H7 (cell line): Measurements from ENCODE around the gene CCL28. TPM values are rescaled to one million over a fixed set of nuclear protein-coding genes. Genes with fewer than 3 reads are reported as not detected.

Experiments used
- DNase-seq: peaks from one replicate; pipeline ENCODE4 v3.0.0; 2012
- H3K27me3 ChIP-seq: 2 replicates; pipeline ENCODE4 v1.6.0; 2011; ENCODE audit warnings: mild to moderate bottlenecking, low read length; ENCODE audit not compliant: control insufficient read depth, insufficient read depth
- H3K36me3 ChIP-seq: replicated peaks from 2 replicates; pipeline ENCODE4 v1.5.1; 2011; ENCODE audit warnings: low read length; ENCODE audit not compliant: control insufficient read depth, insufficient read depth
- H3K4me3 ChIP-seq: 2 replicates; pipeline ENCODE4 v1.5.1; 2011; ENCODE audit warnings: low read depth, mild to moderate bottlenecking, control low read depth, low read length, moderate library complexity; ENCODE audit not compliant: insufficient read depth
- total RNA-seq: library from RNA; depleted of rRNA; stranded (reverse); fragments of >200 nt; shearing (Covaris generic); gene quantifications from 2 replicates; pipeline ENCODE4 v1.2.3, GENCODE V29; 2014; rRNA removed

The CCL28 gene
- total RNA-seq, 1 experiment from 2014 or later, result not detected

DNA sequence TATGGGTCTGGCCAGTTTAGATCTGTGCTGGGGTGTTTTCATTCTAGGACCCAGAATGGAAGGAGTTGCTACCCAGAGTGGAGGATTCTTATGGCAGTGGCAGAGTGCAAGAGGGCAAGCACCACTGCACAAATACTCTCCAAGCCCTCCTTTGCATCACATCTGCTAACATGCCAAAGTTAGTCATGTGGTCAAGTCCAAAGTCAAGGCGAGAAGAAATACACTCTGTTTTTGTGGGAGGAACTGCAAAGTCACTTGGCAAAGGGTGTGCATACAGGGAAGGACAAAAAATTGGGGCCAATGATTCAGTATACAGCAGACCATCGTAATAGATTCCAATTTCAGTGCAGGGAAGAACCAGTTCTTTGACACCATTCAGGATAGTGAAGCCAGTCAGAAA lies 55.1 kb downstream of the CCL28 start:
- Histone ChIP-seq H3K36me3 (no peaks in the 10 kb centered on the region), H3K27me3 (no peaks in the 10 kb centered on the region), H3K4me3 (no peak overlapping the region)
- DNase-seq, result no peak

DNA sequence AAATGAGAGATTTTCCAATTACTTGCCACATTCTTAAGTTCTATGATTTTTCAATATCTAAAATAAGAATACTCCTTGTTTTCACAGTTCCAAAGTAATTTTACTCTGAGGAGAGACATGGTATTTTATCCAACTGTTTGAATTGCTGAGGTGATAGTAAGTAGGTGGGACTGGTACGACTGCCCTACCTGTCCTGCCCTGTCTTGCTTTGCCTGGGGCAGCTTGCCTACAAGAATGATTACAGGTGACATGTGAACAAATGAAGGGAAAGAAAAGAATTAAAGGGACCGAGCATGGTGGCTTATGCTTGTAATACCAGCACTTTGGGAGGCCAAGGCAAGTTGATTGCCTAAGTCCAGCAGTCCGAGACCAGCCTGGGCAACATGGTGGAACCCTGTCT lies 57.4 kb downstream of the CCL28 start:
- no peak overlapping the region for H3K4me3 ChIP-seq
- no peak for DNase-seq

DNA sequence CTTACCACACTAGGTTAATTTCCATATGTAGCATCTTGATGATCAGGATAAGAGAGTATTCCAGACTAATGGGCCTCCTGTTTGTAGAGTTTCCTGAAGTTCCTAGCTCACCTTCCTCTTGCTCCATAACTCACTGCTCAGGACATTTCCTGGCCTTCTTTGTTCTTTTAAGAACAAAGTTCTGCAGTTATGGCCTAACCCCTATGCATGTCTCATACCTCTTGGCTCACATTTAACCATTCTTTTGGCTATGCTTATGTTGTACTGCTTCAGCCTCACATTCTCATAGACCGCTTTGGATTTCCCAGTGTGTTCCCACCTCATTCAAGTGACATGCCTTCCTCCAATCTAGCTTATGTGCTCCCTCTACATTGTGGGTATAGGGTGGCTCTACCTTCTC lies 58.5 kb downstream of the CCL28 start:
- H3K36me3 ChIP-seq, result no peaks in the 10 kb centered on the region
- no peak for DNase-seq
- no peak overlapping the region for H3K4me3 ChIP-seq
- H3K27me3 ChIP-seq, result no peaks in the 10 kb centered on the region

More for the DNA sequence above, 57.4 kb downstream of the CCL28 start:
- H3K36me3 ChIP-seq, result no peaks in the 10 kb centered on the region
- no peaks in the 10 kb centered on the region for H3K27me3 ChIP-seq

DNA sequence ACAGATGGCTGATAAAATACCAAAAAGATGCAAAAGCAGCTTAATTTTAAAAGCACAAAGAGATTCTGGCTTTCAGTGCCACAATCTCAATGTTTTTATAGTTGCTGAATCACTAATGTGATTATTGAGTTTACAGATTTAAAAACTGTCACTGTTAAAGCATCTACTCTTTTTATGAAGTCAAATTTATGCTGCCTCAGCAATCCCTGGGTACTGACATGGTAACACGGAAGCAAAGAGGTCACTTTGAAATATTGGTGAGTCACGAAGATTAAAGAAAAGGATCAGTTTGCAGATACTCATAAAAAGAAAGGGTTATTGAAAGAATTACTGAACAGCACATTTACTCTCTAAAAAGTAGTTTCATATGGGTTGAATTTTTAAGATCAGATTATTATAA lies 59.3 kb downstream of the CCL28 start:
- Histone ChIP-seq H3K36me3 (no peaks in the 10 kb centered on the region), H3K4me3 (no peak overlapping the region), H3K27me3 (no peaks in the 10 kb centered on the region)
- DNase-seq, result no peak

DNA sequence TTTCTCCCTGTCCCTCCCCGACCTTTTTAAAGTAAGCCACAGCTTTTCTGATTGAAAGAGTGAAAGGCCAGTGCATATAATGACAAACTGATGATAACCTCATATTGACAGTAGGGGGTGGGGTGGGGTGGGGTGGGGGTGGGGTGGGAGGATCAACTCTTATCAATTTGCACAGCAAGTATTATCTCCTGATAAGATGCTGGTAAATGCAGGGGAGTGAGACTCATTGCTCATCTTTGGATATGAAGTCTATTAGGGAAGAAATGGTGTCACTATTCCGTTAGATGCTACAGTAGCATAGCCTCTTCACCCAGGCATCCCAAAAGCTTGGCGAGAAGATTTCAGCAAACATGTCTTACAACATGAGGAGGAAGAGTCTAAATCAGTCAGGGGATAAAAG lies 60.1 kb downstream of the CCL28 start:
- H3K36me3 ChIP-seq, result no peaks in the 10 kb centered on the region
- no peak overlapping the region for H3K4me3 ChIP-seq
- H3K27me3 ChIP-seq, result no peaks in the 10 kb centered on the region
- no peak for DNase-seq

DNA sequence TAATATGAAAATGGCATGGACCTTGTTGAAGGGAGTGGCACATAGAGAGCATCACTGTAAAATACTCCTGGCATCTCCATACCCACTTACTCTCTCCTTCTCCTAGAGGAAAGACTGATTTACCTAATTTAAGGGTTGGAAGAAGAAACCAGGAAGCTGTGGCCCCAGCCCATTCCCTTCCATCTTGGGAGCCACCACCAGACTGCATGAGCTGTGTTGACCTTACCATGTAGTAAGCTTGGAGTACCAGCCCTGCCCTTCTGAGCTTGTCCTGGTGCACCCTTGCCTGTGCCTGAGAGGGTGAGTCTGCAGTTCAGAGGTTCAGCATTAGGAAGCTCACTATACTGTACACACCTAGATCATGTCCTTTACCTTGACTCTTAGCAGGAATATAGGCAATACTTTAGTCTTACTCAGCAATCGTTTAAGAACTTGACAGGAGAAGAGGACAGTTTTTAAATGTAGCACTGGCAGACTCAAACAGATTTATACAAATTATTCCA lies 63.3 kb downstream of the CCL28 start:
- no peak overlapping the region for H3K4me3 ChIP-seq
- no peaks in the 10 kb centered on the region for H3K27me3 ChIP-seq
- no peaks in the 10 kb centered on the region for H3K36me3 ChIP-seq
- DNase-seq, result no peak

DNA sequence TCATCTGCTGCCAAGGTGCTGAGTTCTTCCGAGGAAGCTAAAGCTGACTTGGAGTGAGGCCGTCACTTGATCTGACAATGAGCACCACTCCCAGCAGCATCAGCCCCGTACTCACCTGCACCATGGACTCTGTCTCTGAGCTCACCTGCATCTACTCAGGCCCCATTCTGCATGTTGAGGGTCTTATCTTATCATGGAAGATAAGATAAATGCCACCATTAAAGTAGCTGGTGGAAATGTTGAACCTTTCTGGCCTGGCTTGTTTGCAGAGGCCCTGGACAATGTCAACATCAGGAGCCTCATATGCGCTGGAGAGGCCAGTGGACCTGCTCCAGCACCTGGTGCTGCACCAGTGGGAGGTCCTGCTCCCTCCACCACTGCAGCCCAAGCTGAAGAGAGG lies 64.0 kb downstream of the CCL28 start:
- Histone ChIP-seq H3K36me3 (no peaks in the 10 kb centered on the region), H3K4me3 (no peak overlapping the region), H3K27me3 (no peaks in the 10 kb centered on the region)
- no peak for DNase-seq

DNA sequence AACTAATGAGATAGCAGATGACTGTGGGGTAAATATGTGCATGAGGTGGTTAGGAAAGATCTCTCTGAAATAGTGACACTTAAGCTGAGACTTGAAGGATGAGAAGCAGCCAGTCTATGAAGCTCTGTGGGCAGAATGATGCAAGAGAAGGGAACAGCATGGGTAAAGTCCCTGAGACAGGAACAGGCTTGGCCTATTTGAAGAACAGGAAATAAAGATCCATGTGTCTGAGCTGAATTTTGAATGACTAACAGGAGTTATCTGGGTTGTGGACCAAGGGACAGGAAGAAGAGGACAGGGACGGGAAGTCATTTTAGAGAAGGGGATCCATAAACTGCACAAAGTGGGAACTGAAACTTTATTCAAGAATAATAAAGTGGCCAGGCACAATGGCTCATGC lies 73.3 kb downstream of the CCL28 start:
- Histone ChIP-seq H3K4me3 (no peak overlapping the region), H3K27me3 (no peaks in the 10 kb centered on the region), H3K36me3 (no peaks in the 10 kb centered on the region)
- DNase-seq, result no peak

DNA sequence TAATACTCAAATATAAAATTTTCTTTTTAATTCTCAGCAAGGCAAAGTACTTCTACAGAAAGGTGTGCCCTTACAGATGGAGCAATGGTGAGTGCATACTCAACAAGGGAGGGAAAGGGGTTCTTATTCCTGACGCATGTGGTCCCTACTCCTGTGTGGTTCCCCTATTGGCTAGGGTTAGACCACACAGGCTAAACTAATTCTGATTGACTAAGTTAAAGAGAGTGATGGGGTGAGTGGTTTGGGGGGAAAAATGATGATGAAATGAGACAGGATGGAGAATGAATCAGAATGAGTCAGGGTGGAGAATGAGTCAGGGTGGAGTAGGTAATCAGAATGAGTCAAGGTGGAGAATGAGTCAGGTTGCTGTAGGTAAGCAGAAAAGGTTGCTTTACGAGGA lies 76.0 kb downstream of the CCL28 start:
- H3K4me3 ChIP-seq, result no peak overlapping the region
- no peaks in the 10 kb centered on the region for H3K36me3 ChIP-seq
- no peak for DNase-seq
- no peaks in the 10 kb centered on the region for H3K27me3 ChIP-seq

DNA sequence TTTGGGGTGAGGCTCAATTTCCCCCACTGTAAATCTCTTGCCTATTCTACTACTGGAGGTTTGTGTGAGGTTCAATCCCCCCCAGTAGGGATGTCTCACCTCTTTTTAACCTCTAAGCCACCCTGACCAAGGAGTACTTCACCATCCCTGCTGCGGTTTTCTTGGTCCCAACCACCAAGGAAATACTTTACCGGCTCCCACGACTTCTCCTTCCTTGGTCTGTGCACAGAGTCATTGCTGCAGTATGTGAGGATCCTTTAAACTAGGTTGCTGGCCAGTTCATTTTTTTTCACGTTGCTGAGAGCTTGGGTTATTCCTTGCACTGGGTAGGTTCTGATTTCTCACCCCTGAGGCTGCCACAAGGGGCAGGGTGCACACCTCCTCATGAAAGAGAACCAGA lies 76.5 kb downstream of the CCL28 start:
- no peak for DNase-seq
- no peaks in the 10 kb centered on the region for H3K36me3 ChIP-seq
- no peak overlapping the region for H3K4me3 ChIP-seq
- H3K27me3 ChIP-seq, result no peaks in the 10 kb centered on the region

DNA sequence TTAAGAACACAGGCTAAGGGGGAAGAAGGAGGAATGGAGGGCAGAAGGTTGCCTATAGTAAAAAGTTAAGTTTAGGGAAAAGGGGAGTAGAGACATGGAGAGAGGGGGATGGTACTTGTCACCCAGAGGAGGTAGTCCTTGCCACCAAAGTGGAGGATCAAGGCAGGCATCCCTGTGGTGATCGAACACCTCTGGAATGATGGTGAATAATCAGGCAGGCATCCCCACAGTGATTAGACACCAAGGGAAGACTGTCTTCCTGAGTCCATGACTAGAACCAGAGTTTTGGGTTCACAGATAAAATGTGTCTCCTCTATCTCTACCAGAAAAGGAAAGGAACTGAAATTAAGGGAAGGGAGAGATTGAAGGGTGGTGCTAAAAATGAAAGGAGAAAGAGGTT lies 79.8 kb downstream of the CCL28 start:
- no peak for DNase-seq
- no peaks in the 10 kb centered on the region for H3K27me3 ChIP-seq
- H3K4me3 ChIP-seq, result no peak overlapping the region
- no peaks in the 10 kb centered on the region for H3K36me3 ChIP-seq

Other genes starting within 250 kb of the CCL28 start
- gene NIM1K, start 220.2 kb downstream of the CCL28 start, total RNA-seq, result not detected in 2 replicates
- 87.9 and 114 TPM in 2 replicates for gene HMGCS1, start 99.0 kb downstream of the CCL28 start, total RNA-seq
- 5.5 and 6.3 TPM in 2 replicates for gene TMEM267, start 71.5 kb upstream of the CCL28 start, total RNA-seq
- gene C5orf34, start 102.8 kb upstream of the CCL28 start, total RNA-seq, result 20.1 and 24.8 TPM in 2 replicates
- gene PAIP1, start 144.7 kb upstream of the CCL28 start, total RNA-seq, result 117 TPM in 2 replicates
- 28.8 and 49.1 TPM in 2 replicates for gene NNT, start 190.8 kb upstream of the CCL28 start, total RNA-seq